ENCODE results near the gene ATP6V0B. TPM values are rescaled to one million over a fixed set of nuclear protein-coding genes. Genes with fewer than 3 reads are reported as not detected.

ATP6V0B gene
- total RNA-seq, 1 donor from 2014 or later, result 195 TPM

- no peaks in the 10 kb centered on the region for H3K4me1 Mint-ChIP-seq (ENCODE audit: low read depth)
- no peak for DNase-seq (ENCODE audit: low spot score)
- H3K9me3 Mint-ChIP-seq, result no peaks in the 10 kb centered on the region
- H3K27ac Mint-ChIP-seq, result no peak overlapping the region
- intact Hi-C loops (cut with micrococcal nuclease), result no loop called here
- no peaks in the 10 kb centered on the region for H3K27me3 Mint-ChIP-seq (ENCODE audit: insufficient read depth)
- no peak overlapping the region for H3K4me3 Mint-ChIP-seq
- H3K36me3 Mint-ChIP-seq (ENCODE audit: low read depth), result peaks cover 6% of the 10 kb centered on the region
Measured at GRCh38 chr1:43985984-43986595, 11.3 kb downstream of the ATP6V0B start.

- intact Hi-C loops (cut with micrococcal nuclease), result no loop called here
- no peaks in the 10 kb centered on the region for H3K27me3 Mint-ChIP-seq (ENCODE audit: insufficient read depth)
- no peak overlapping the region for H3K27ac Mint-ChIP-seq
Measured at GRCh38 chr1:43986712-43987111, 12.0 kb downstream of the ATP6V0B start.

GRCh38 chr1:43987159-43987902 is 12.6 kb downstream of the ATP6V0B start:
- intact Hi-C loops (cut with micrococcal nuclease), result no loop called here
- DNase-seq (ENCODE audit: low spot score), result no peak
- H3K9me3 Mint-ChIP-seq, result no peaks in the 10 kb centered on the region
- no peaks in the 10 kb centered on the region for H3K27me3 Mint-ChIP-seq (ENCODE audit: insufficient read depth)
- H3K27ac Mint-ChIP-seq, result no peak overlapping the region
- peaks cover 3% of the 10 kb centered on the region for H3K36me3 Mint-ChIP-seq (ENCODE audit: low read depth)
- H3K4me3 Mint-ChIP-seq, result no peak overlapping the region
- H3K4me1 Mint-ChIP-seq (ENCODE audit: low read depth), result peaks cover 5% of the 10 kb centered on the region

More at GRCh38 chr1:43986712-43987111, 12.0 kb downstream of the ATP6V0B start:
- Mint-ChIP-seq H3K4me3 (no peak overlapping the region), H3K4me1 (ENCODE audit: low read depth) (no peaks in the 10 kb centered on the region), H3K36me3 (ENCODE audit: low read depth) (peaks cover 6% of the 10 kb centered on the region), H3K9me3 (no peaks in the 10 kb centered on the region)
- no peak for DNase-seq (ENCODE audit: low spot score)

GRCh38 chr1:43990271-43991199 is 15.8 kb downstream of the ATP6V0B start:
- intact Hi-C loops (cut with micrococcal nuclease), result loop anchor here (1.0 kb wide), 4 partner anchors 16 to 283 kb away; partner anchors contain the start of genes ATP6V0B, IPO13 and ST3GAL3
- peaks cover 13% of the 10 kb centered on the region for H3K4me1 Mint-ChIP-seq (ENCODE audit: low read depth)
- H3K9me3 Mint-ChIP-seq, result no peaks in the 10 kb centered on the region
- peak overlapping the region; percentile 91 for H3K4me3 Mint-ChIP-seq
- peaks cover 5% of the 10 kb centered on the region for H3K36me3 Mint-ChIP-seq (ENCODE audit: low read depth)
- no peak for DNase-seq (ENCODE audit: low spot score)
- H3K27me3 Mint-ChIP-seq (ENCODE audit: insufficient read depth), result no peaks in the 10 kb centered on the region
- no peak overlapping the region for H3K27ac Mint-ChIP-seq

GRCh38 chr1:43991200-43991475 is 16.4 kb downstream of the ATP6V0B start:
- Mint-ChIP-seq H3K4me1 (ENCODE audit: low read depth) (peaks cover 13% of the 10 kb centered on the region), H3K27me3 (ENCODE audit: insufficient read depth) (no peaks in the 10 kb centered on the region), H3K4me3 (peak overlapping the region; percentile 91), H3K27ac (peak overlapping the region; percentile 82), H3K9me3 (no peaks in the 10 kb centered on the region), H3K36me3 (ENCODE audit: low read depth) (peaks cover 3% of the 10 kb centered on the region)
- DNase-seq (ENCODE audit: low spot score), result no peak
- intact Hi-C loops (cut with micrococcal nuclease), result loop anchor here (1.0 kb wide), 4 partner anchors 17 to 284 kb away; partner anchors contain the start of genes ATP6V0B, IPO13 and ST3GAL3

- Mint-ChIP-seq H3K4me1 (ENCODE audit: low read depth) (peaks cover 13% of the 10 kb centered on the region), H3K27ac (peak within 1 kb of the TSS; percentile 82), H3K9me3 (no peaks in the 10 kb centered on the region), H3K27me3 (ENCODE audit: insufficient read depth) (no peaks in the 10 kb centered on the region), H3K4me3 (peak within 1 kb of the TSS; percentile 91), H3K36me3 (ENCODE audit: low read depth) (peaks cover 3% of the 10 kb centered on the region)
- intact Hi-C loops (cut with micrococcal nuclease), result loop anchor here (1.0 kb wide), 4 partner anchors 17 to 284 kb away; partner anchors contain the start of genes ATP6V0B, IPO13 and ST3GAL3
- peak; percentile 74 for DNase-seq (ENCODE audit: low spot score)
Measured at GRCh38 chr1:43991476-43992231, 16.9 kb downstream of the ATP6V0B start, which contains the start of gene CCDC24. CCDC24 (plus strand) TSS chr1:43991599; CDS start chr1:43991879, 280 bp downstream.

- Mint-ChIP-seq H3K27ac (peak overlapping the region; percentile 78), H3K36me3 (ENCODE audit: low read depth) (peaks cover 3% of the 10 kb centered on the region), H3K4me3 (peak overlapping the region; percentile 91), H3K27me3 (ENCODE audit: insufficient read depth) (no peaks in the 10 kb centered on the region), H3K9me3 (no peaks in the 10 kb centered on the region), H3K4me1 (ENCODE audit: low read depth) (peaks cover 13% of the 10 kb centered on the region)
- no peak for DNase-seq (ENCODE audit: low spot score)
- intact Hi-C loops (cut with micrococcal nuclease), result no loop called here
Measured at GRCh38 chr1:43992232-43992995, 17.7 kb downstream of the ATP6V0B start.

GRCh38 chr1:43993206-43993914 is 18.6 kb downstream of the ATP6V0B start:
- no peak for DNase-seq (ENCODE audit: low spot score)
- H3K9me3 Mint-ChIP-seq, result no peaks in the 10 kb centered on the region
- H3K4me3 Mint-ChIP-seq, result peak overlapping the region; percentile 91
- no peak overlapping the region for H3K27ac Mint-ChIP-seq
- H3K36me3 Mint-ChIP-seq (ENCODE audit: low read depth), result peaks cover 3% of the 10 kb centered on the region
- intact Hi-C loops (cut with micrococcal nuclease), result no loop called here
- H3K4me1 Mint-ChIP-seq (ENCODE audit: low read depth), result peaks cover 13% of the 10 kb centered on the region
- H3K27me3 Mint-ChIP-seq (ENCODE audit: insufficient read depth), result no peaks in the 10 kb centered on the region

GRCh38 chr1:43994071-43994470 is 19.3 kb downstream of the ATP6V0B start:
- no peaks in the 10 kb centered on the region for H3K27me3 Mint-ChIP-seq (ENCODE audit: insufficient read depth)
- peaks cover 3% of the 10 kb centered on the region for H3K36me3 Mint-ChIP-seq (ENCODE audit: low read depth)
- DNase-seq (ENCODE audit: low spot score), result no peak
- H3K27ac Mint-ChIP-seq, result no peak overlapping the region
- H3K9me3 Mint-ChIP-seq, result no peaks in the 10 kb centered on the region
- intact Hi-C loops (cut with micrococcal nuclease), result no loop called here
- H3K4me3 Mint-ChIP-seq, result no peak overlapping the region
- H3K4me1 Mint-ChIP-seq (ENCODE audit: low read depth), result peaks cover 13% of the 10 kb centered on the region

GRCh38 chr1:43994794-43995790 is 20.3 kb downstream of the ATP6V0B start:
- no peak for DNase-seq (ENCODE audit: low spot score)
- no peak overlapping the region for H3K4me3 Mint-ChIP-seq
- H3K4me1 Mint-ChIP-seq (ENCODE audit: low read depth), result peaks cover 13% of the 10 kb centered on the region
- intact Hi-C loops (cut with micrococcal nuclease), result no loop called here
- H3K27ac Mint-ChIP-seq, result no peak overlapping the region
- H3K27me3 Mint-ChIP-seq (ENCODE audit: insufficient read depth), result no peaks in the 10 kb centered on the region
- peaks cover 3% of the 10 kb centered on the region for H3K36me3 Mint-ChIP-seq (ENCODE audit: low read depth)
- H3K9me3 Mint-ChIP-seq, result no peaks in the 10 kb centered on the region
